IPS DF 19.7 (cell line): ENCODE measurements around the gene PSMC3.

Source experiments
- DNase-seq: peaks from one replicate; pipeline ENCODE4 v3.0.0-alpha.2; 2013; ENCODE audit warnings: low read depth, low spot score

The PSMC3 gene

DNA sequence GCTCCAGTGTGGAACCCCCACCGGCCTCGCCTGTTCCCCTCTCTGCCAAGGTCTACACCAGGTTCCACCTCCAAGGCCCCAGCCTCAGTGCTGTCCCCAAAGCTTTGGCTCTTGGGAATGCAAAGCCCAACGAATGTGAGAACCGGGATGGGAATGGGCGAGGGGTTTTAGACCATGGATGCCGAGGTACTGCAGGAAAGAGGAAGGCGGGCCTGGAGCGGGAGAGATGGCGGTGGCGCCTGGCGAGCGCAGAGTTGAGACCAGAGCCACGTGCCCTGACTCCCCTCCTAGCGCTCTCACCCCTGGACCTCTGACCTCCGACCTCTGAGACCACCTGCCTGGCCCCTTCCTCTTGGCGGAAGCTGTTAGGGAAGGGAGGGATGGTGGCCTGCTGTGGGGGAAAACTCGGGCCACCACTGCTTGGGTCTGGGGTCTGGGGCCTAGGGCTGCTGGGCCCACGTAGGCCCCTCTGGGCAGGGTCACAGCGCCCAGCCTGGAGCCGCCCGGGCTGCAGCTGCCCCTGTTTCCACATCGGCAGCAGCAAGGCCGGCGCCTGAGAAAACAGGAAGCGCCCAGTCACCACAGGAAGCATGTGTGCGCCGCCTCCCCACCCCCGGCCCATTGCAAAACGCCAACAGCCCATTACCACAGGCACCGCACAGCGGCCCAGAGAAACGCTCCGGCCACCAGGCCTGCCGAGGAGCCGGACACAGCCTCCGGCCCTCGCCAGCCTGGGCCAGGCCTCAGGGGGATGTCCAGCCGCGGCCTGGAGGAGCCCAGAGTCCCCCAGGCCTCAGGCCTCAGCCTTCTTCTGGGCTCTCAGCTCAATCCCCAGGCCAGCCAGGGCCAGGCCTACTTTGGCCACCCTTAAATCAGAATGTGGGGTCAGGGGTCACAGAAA lies 31.7 kb downstream of the PSMC3 start:
- no peak for DNase-seq

DNA sequence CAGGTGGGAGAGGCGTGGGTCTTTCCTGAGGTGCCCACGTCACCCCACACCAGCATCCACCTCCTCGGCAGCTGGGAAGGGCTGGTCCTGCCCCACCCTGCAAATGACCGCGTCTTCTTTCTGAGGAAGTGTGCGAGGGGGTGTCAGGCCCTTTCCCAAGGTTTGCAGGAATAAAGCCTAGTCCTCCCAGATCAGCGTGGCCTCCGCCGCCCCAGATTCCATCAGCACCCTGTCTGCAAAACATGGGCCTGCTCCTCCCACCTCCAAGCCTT lies 32.3 kb downstream of the PSMC3 start:
- DNase-seq = no peak

GRCh38 chr11:47393163-47394049 lies 32.8 kb downstream of the PSMC3 start:
- no peak for DNase-seq

DNA sequence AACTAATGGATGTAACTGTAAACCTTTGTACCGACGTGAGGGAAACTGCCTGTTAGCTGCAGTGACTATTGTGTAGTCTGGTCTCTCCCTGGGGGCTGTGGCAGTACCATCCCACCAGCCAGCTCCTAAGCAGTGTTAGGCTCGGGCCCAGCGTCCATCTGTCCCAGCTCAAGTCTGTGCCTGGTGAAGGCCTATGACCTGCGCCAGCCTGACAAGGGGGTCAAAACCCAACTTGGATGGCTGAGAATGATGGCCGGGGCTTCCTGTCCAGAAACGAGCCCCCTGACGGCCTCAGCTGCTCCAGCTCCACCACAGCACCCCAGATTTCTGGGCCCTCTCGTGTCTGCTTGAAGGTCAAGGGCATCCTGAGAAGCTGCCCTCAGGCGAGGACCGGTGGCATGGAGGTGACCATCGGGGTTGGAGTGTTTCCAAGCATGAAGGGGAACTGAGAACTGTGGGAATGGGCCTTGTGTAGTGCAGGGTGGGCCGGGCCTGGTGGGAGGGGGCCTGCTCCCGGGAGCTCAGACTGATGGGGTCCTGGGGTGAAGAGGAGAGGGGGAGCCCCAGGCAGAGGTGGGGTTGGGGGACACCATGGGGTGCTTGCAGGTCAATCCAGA lies 33.6 kb downstream of the PSMC3 start:
- no peak for DNase-seq

GRCh38 chr11:47391711-47392432 lies 34.4 kb downstream of the PSMC3 start:
- no peak for DNase-seq

DNA sequence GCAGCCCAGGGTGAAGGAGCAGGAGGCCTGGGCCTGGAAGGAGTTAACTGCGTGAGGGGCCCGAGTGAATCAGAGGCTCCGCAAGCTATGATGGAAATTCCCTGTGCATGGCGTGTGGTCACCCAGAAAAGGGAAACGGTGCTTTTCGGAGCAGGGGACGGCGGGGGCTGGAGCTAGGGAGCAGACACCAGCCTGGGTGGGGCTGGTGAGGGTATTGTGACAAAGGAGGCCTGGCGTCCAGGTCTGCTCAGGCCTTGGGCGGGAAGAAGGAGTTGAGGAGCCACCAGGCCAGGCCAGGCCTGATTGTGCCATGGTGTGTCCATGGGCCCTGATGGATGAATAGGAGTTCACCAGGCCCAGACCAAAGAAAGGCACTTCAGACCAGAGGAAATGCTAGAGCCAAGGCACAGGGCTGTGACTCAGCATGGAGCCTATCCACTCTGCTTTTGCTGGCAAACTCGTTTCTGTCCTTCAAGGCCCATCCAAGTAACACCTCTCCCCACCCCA lies 35.1 kb downstream of the PSMC3 start:
- DNase-seq = no peak

DNA sequence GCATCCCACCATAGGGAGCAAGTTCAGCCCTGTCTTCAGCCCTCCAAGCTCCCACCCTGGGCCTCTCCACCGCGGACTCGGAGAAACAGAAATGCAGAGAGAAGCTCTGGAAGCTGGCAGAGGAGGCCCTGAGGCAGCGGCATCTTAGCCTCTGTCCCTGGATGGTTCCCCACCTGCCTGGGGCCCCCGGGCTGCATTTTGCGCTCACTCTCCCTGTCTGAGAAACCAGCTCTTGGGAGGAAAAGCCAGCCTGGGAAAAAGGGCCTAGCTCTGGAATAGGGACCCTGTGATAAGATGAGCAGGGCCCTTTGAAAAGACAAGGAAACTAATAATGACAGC lies 35.8 kb downstream of the PSMC3 start:
- DNase-seq = no peak

- DNase-seq = no peak
Measured at GRCh38 chr11:47389577-47390421, 36.4 kb downstream of the PSMC3 start.

GRCh38 chr11:47388697-47389576 lies 37.3 kb downstream of the PSMC3 start:
- DNase-seq = no peak

DNA sequence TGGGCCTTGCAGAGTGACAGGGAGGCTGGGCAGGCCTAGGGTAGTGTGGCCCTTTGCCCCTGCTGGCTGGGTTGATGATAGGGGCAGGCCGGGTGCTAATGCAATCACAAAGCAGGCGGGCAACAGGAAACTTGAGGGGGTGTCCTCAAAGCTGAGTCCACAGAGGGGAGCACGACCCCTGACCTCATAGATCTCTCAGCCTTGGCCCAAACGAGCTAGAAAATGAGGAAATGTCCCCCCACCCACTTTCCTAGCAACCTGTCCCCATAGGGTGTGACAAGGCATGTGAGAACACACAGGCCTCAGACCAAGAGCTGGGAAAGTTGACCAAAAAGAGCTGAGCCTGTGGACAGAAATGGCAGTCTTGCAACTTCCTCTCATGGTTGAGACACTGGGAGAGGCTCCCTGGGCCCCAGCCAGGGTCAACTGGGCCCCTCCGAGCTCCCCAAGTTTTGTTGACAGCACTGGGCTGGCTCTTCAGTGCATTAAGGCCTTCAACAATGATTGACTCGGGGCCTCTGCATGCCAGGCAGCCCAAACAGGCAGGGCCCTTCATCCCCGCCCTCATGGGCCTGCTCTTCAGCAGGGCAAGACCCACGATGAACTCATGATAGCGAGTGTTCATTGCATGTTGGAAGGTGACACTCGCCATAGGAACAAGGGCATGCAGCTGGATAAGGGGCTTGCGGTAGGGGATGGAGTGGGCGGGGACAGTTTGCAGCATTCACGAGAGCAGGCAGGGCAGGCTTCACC lies 38.1 kb downstream of the PSMC3 start:
- DNase-seq = no peak

DNA sequence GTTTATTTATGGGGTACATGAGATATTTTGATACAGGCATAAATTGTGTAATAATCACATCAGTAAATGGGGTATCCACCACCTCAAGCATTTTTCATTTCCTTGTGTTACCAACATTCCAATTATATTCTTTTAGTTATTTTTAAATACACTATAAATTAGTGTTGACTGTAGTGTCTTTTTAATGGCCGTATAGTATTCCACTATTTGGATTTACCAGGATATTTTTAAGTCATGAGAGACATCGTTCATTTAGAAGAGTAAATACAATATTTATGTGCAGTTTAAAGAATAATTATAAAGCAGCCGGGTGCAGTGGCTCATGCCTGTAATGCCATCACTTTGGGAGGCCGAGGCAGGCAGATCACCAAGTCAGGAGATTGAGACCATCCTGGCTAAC lies 41.7 kb downstream of the PSMC3 start:
- DNase-seq = no peak

GRCh38 chr11:47383071-47383470 lies 43.2 kb downstream of the PSMC3 start:
- DNase-seq = no peak

GRCh38 chr11:47380078-47380477 lies 46.2 kb downstream of the PSMC3 start:
- DNase-seq = no peak

DNA sequence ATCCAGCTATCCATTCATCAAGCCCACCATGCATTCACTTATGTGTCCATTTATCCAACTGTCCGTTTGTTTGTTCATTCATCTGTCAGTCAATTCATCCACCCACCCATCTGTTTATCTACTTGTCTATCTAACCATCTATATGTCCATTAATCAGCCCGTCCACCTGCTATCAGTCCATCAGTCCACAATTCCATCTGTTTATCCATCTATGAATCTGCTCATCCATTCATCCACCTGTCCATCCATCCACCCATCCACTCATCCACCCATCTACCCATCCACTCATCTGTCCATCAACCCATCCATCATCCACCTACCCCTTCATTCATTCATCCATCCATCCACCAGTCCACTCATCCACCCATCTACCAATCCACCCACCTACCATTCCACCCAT lies 46.9 kb downstream of the PSMC3 start:
- no peak for DNase-seq

DNA sequence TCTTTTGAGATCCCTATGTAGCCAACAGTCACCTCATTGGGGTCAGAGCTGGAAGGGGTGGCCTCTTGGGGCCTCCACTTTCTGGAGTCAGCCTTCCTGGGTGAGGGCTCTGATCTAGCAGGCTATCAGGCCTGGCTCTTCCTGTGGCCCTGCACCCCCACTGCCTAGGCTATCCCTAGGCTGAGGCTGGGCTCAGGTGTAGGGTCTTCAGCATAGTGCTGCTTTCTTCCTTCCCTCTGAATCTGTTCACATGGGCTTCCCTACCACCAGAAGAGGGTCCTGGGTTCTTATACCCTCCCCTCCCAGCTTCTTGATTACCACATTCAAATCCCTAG lies 47.4 kb downstream of the PSMC3 start:
- no peak for DNase-seq

DNA sequence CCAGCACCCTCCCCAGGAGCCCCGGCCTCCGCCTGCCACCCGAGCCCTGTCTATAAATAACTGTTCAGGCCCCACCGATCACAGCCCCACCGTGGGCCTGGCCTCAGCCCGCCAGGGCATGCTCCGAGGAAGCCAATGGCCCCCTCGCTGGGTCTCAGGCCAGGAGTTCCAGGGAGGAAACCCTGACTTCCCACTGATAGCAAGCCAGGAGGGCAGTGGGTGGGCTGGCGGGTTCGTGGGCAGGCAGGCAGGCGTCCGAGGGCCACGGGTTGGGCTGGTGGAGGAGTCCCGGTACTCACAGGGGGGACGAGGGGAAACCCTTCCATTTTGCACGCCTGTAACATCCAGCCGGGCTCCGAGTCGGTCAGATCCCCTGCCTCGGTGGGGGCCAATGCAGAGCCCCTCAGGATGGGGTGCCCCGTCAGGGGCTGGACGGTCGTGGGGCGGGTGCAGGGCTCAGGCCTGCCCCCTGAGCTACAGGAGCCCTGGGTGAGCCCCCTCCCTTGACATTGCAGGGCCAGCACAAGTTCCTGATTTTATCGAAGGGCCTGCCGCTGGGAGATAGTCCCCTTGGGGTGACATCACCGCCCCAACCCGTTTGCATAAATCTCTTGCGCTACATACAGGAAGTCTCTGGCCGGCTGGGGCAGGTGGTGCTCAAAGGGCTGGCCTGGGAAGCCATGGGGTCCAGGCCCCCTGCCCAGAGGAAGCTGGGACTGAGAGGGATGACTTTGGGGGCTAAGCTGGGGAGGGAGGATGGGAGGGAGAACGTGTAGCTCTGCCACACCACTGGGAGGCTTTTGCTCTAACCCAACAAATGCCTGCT lies 48.0 kb downstream of the PSMC3 start, which contains the start of gene SPI1:
SPI1 (minus strand) TSS at position 538 of the 826 bp plus-strand sequence; CDS start at position 344, 194 bp downstream.
- DNase-seq = no peak

- no peak for DNase-seq
Measured at GRCh38 chr11:47377571-47378009, 48.6 kb downstream of the PSMC3 start.
